ENCODE data around the gene PAGR1.

DNA sequence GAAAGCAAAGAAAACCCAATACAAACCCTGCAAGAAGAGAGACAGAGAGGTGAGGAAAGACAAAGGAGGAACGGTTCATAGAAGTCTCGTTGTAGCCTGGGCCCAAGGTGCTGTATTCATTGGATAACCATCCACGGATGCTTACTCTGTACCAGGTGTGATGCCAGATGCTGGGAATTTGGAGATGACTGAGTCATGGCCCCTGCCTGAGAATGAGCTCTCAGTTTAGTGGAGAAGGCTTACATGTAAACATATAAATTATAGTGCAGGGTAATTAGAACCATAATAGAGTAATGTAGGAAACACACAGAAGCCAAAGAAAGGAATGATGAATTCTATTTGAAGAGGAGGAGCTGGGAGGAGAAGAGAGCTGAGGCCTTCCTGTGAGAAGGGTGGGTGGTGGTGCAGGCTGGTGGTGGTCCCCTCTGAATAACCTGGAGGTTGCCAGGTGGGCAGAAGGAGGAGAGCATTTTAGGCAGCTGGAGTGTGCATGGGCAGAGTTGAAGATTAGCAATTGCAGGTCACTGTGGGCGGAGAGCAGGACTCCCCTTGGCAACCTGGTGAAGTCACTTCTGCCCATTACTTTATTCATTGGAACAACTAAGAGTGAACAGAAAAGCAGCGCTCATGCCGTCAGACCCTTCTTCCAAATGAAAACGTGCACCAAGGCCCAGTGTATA is 45.6 kb upstream of the PAGR1 start:
- TF ChIP-seq EZH2phosphoT487 (IDR thresholded peaks at IDR 0.05; ENCODE audit: insufficient read depth, low read depth) = no peak
- TF ChIP-seq EZH2 (IDR thresholded peaks at IDR 0.05; ENCODE audit: insufficient read depth, poor library complexity, severe bottlenecking) = no peak
